Metanephros (tissue), 1 donor: ENCODE data around the gene POLR2M. TPM values are rescaled to one million over a fixed set of nuclear protein-coding genes. Genes with fewer than 3 reads are reported as not detected.

Source experiments
- total RNA-seq: library from RNA; depleted of rRNA; stranded (reverse); fragments of >200 nt; gene quantifications from one replicate; pipeline ENCODE4 v1.2.3, GENCODE V29; 2014

Gene POLR2M
- 565 TPM for total RNA-seq

GRCh38 chr15:57706405-57707209 lies at the start of gene POLR2M:
Gene POLR2M (plus strand): TSS chr15:57706714. CDS start chr15:57706843, 129 bp downstream.

Other genes with a start within 250 kb of the POLR2M start
- gene MYZAP, start 114.8 kb upstream of the POLR2M start, total RNA-seq: 2.7 TPM